Activated CD4-positive, alpha-beta T cell treated with anti-CD3 and anti-CD28 coated beads, Interleukin-2, Interleukin-6, amounts not matched to agents 100 ng/mL and 50 ng/mL, durations not matched to agents 16 hours and 8 hours (primary cell): ENCODE data around the gene NR5A2.
A peak's percentile ranks its signal among the peaks of the same experiment; 100 is the strongest.

Experiments used
- DNase-seq: peaks from one replicate; pipeline ENCODE4 v3.0.0-alpha.2; 2020

The NR5A2 gene

DNA sequence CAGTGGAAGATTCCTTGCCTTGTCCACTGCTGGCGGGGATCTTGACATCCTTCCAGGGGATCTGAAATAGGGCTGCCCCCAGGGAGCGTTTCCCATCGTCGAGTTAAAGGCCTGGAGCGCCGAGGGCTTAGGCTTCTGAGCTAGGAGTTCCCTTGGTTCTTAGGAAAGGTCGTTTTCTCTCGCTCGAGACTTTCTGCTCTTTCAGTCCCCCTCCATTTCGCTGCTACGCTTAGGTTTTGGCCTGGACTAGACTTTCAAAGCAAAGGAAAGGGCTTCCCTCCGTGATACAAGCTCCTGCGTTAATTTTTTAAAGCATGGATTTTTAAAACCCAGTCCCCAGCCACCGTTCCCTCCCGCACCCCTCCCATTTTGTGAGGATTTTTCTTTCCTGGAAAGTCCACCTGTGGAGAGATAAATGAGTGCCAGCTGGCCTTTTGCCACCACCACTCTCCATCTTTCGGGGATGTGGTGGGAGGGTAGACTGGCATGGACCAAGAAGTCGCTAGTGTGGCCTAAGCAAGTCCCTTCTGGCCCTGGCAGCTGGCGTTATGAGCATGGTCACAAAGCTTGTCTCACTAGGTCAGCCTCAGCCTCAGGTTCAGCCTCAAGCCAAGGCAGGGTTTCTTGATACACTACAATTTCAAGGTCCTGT is 9.2 kb downstream of the NR5A2 start:
- no peak for DNase-seq

DNA sequence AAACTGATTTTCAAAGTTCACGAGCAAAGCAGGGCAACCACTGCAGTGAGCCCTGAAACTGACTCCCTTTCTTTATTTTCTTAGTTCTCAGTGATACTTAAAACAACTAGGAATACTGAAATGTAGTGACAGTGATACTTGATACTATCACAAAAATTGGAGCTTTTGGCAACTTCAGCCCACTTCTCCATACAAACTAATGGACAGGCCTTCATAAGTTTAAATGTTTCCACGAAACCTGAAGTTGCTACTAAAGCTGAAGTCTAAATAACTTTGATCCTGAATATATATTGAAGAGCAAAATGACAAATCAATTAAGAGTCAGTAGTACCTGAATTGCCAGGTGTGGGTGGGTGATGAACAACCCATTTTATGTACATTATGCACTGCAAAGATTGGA is 10.0 kb downstream of the NR5A2 start:
- no peak for DNase-seq

DNA sequence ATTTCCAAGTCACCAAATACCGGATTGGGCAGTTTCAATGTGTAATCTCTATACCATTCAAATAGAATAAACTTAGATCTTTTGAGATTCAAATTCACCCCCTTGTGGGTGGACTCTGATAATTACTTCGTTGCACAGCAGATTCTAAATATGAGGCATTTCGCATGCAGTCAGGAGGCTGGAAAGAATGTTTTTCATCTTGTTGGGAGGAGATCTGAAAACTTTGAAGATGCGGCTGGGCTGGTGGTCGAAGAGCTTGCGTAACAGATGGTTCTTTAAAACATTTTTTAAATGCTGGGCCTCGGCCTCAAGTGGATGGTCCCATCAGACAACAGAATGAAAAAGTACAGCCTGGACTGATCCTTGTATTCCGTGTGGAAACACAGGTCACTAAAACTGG is 10.4 kb downstream of the NR5A2 start:
- no peak for DNase-seq

DNA sequence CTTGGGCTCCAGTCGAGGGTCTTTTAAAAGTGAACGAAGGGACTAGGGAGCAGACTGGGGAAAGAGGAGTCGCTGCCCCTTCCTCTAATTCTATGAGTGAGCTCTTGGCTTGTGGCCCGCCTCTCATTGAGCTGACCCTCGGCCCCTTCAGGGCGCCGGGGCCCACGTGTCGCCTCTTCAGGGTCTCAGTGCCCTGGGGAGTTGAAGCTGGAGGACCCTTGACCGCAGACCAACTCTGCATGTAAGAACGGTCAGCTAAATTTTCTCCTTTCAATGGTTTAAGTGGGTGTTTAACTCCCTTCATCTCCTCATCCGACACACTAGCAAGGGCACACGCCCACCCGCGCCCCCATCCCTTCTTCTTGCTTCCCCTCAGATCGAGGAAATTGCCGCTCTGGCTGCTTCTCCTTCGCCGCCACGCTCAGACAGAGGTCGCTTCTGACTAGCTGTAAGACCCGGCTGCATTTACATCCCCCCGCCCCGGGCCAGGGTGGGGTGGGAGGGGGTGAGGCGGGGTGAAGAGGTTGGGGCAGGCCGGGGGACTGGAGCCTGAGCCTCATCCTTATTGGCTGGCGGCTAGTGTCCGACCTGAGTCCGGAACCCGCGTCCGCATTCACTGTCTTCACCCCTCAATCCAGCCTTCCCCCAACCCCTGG is 10.9 kb downstream of the NR5A2 start:
- DNase-seq = no peak

DNA sequence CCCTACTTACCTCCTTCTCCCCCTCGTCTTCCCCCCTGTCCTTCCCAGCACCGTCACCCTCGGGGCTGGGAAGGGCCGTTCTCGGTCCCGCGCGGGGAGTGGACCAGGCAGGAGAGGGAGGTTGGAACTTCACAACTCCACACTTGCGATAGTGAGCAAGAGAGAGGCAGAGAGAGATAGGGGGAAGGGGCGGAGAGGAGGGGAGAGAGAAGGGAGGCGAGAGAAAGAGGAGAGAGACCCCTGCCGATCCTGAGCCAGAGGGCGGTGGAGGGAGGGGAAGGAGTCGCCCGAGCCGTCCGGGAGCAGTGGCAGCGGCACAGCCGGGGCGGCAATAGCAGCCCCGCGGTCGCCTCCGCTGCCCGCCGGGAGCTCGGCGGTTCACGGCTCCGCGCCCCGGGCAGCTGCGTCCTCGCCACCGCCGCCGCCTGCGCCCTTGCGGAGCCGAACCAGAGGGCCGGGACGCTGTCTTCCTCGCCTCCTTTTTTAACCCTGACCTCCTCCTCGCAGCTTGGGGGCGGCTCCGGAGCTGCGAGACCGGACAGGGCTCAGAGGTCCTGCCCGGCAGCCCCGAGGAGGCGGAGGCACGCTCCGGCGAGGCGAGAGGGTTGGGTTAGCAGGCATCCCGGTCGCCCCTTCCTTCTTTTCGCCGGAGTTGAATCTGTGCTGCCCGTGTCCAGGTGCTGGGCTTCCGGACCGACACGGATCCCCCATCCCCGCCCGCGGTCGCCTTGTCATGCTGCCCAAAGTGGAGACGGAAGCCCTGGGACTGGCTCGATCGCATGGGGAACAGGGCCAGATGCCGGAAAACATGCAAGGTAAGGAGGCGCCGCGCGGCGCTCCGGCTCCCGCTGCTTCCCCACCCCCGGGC is 11.7 kb downstream of the NR5A2 start:
- DNase-seq = peak; percentile 21

DNA sequence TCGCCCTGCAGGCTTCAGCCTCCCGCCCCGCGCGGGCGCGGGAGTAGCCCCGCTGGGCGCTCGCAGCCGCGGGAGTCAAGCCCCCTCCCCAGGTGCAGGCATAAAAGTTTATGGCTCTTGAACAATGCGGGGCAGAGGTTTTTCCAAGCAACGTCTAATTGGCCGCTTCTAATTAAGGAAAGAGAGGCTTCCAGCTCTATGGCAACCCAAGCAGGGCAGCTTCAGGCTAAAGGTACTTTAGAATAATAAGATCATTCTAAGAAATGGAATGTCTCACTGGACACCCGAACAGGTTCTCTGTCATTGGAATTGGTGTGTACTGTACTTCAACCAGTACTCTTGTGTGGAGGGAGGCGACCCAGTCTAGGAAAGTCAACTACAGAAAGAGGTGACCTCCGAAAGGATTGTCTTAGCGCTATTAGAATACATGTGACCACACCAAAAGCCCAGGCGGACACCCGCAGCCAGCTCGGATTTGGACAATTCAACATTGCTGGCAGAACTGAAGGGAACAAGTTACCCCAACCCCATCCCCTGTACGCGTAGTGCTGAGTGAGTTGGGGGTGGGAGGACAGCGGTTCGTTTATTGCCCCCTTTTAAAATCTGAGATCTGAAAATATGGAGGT is 12.5 kb downstream of the NR5A2 start:
- DNase-seq = no peak

DNA sequence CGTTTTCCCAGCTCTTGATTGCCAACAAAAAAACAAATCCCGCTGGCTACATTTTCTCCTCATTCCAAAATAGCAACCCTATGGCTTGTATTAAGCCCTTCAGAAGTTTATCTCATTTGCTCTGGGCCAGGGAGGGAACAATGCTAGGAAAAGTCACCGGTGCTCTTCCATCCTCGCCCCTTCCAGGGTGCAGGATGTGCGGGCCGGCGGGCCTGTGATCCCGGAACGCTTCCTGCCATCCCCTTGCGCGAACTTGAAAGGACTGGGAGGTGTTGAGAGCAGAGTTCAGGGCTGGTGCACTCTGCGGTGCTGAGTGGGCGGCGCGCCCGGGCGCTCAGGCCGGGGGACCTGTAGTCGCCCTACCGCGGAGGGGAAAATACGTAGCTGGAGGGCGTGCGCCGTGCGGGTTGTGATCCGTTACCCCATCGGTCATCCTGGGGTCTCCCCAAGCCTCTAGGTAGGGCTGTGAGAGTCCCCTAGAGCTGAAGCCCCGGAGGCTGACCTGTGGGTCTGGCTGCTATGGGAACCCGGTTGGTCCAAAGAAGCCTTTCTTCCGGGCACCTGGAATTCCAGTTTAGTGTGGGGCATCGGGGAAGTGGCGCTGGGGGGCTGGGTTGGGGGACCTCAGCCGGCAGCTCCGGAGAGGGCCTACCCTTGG is 13.1 kb downstream of the NR5A2 start:
- no peak for DNase-seq

DNA sequence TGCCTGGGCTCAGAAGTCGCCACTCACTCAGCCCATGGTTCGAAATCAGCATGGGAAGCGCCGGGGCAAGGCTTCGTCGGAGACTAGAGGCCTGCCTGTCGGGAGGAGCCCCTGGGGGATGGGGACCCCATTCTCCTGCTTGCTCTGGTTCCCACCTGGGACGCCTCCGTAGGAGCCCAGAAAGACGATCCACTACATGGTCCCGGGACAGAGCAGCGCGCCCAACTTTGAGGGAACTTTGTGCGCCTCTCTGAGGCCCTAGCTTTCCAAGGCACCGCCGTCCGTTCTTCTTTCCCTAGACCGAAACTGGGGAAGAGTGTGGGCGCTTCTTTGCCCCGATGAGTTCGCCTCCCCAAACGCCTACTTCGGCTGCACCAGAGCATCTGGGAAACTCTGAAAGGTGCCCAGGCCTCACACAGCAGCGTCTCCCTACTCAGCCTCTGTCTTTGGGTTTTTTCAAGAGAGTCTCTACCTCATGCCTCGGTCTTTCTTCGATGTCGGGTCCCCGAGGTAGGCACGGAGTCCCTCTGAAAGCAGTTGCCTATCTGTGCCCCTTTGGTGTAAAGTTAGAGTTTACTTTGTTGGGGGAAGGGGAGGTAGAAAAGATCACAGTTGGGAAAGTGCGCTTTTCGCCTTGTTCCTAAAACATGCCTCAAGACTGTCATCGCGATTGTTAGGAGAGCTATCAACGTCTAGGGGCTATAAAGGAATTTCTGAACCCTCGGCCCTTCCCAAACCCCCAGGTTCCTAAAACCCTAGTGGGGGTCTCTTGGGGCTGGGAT is 14.0 kb downstream of the NR5A2 start:
- no peak for DNase-seq

DNA sequence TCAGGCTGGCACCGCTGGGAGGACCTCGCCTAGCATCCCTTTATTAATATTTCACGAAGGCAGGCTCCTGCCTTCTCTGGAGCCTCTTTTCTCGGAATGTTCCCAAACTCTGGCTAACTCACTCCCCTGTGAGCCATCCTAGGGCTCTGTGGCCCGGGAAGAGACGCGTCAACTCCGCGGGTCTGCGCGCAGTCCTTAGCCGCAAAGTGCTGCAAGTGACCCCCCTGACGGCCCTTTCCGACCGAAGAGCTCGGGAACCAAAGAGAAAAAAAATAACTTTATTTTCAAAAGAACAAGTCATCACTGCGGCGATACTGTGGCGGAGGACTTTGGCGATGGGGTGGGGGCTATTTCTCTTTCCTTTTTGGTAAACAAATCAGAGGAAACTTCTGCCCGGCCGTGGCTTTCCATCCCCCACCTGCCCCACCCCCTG is 14.6 kb downstream of the NR5A2 start:
- DNase-seq = no peak

DNA sequence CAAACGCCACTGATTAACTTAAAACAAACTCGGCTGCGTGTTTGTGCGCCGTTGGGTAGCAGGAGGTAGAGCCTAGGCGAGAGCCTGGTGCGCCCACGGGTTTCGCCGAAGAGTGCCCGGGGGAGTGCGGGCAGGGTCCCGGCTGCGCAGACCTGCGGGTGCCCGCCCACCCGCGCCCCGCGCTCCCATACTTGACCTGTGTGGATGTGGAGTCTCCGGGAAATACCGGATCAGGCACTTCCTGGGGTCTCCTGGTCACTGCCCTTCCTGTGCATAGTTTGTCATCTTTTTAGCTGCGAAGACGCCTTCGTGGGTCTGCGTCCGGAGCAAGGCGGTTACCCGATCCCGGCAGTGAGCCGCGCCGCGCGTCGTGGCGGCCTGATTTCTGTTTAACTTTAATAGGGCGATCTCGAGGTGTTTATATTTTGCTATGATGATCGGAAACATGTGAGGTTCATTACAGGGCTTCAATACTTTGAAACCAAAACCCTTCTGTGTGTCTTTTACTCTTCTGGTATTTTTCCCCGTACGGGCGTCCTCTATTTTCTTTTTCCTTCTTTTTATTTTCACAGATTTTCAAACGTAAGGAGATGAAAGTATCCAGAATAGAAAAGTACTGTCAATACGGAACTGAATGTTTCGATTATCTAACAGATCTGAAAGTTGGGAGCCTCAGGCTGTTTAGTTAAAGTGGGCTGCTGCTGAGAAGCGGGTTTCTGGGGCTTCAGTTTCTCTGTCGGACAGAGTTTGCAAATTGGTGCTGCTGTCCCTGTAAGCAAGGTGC is 15.2 kb downstream of the NR5A2 start:
- DNase-seq = no peak

DNA sequence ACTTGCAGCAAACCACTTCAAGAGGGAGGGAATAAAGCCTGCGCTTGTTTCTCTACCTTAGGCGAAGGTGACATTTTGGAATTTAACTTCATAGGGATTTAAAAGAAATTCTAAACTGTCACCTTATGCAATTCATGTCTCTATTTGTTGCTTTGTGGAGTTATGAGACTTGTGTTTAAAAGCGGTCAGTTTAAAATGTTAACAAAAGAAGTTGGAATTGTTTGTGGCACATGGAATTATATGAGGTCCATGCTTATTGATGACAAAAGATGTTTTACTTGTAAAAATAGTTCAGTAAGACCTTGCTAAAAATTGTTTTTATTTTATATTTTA is 15.8 kb downstream of the NR5A2 start:
- DNase-seq = no peak

DNA sequence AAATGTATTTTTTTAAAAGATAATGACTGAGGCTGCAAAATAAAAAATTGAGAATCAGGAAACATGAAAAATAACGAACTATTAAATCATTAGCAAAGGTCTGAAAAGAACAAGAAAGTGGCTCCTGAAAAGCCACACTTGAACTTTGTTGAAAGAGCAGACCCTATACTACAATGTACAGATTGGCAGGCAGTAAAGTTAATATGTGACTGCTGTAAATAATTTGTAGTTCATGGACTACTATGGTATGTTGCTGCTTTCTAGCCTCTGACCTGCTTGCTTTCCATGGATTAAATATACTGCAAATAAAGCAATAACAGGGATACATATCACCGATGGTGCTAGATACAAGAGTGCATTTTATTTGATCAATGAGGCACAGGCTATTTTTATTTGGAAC is 18.6 kb downstream of the NR5A2 start:
- no peak for DNase-seq

DNA sequence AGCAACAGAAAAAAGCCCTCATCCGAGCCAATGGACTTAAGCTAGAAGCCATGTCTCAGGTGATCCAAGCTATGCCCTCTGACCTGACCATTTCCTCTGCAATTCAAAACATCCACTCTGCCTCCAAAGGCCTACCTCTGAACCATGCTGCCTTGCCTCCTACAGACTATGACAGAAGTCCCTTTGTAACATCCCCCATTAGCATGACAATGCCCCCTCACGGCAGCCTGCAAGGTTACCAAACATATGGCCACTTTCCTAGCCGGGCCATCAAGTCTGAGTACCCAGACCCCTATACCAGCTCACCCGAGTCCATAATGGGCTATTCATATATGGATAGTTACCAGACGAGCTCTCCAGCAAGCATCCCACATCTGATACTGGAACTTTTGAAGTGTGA is 20.7 kb downstream of the NR5A2 start:
- DNase-seq = no peak

DNA sequence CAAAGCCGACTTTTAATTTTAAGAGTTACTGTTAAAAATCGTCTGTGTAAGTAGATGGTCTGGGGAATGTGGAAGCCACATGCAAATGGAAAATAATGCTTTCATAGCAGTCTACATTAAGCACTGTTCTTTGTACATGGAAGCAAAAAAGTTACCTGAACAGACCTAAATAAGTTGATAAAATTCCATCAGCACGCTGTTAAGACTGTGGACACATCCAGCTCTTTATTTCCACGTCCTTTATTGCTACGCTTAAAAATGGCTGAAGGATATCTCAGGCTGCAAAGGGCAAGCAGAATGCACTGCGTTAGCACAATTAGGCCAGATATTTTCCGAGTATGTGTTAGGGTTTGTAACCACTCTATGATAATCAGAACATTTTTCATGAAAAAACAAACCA is 22.3 kb downstream of the NR5A2 start:
- no peak for DNase-seq

DNA sequence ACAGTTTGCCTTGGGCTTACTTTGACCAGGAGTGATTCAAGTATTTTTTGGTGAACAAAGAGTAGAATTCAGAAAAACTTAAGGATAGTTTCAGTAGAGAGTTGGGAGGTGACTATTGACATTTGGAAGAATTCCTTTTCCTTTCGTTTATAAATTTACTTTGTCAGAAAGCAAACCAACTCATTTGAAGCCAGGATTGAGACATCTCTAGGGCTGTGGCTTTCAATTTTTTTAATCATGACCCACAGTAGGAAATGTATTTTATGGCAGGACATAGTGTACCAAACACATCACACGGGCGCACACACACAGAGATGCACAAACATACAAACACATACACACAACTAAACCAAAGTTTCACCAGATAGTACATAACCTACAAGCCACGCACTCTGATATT is 24.1 kb downstream of the NR5A2 start:
- DNase-seq = no peak

DNA sequence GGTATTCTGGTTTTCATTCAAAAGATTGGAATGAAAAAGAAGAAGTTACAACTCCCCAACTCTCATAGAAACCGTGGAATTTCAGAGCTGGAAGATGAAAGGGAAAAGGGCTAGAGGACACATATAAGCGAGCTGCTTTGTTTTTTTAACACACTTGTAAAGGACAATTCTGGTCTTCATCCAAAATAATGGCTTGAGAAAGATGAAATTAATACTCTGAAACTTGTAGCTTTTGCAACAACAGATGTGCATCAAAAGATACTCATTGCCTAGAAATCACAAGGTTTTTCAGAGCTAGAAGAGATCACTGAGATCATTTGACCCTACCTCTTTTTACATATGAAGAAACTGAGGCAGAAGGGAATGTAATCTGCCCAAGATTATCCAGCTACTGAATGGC is 25.6 kb downstream of the NR5A2 start:
- no peak for DNase-seq

DNA sequence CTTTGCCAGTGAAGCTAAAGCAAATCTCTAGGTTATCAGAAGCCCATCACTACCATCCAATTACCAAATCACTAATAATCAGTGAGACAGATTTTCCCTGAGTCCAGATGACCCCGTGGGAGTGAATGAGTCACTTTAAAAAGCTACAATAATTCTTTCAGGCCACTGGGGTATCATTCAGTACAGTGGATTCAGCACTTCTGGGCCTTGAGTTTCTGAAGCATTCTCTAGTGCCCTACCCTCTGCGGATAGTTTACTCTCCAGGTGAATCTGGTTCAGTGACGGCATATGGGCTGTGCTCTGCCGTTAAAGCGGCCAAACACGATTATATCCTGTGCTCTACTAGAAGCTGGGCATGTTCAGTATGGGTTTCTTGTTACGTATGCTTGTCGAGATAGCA is 26.1 kb downstream of the NR5A2 start:
- no peak for DNase-seq

DNA sequence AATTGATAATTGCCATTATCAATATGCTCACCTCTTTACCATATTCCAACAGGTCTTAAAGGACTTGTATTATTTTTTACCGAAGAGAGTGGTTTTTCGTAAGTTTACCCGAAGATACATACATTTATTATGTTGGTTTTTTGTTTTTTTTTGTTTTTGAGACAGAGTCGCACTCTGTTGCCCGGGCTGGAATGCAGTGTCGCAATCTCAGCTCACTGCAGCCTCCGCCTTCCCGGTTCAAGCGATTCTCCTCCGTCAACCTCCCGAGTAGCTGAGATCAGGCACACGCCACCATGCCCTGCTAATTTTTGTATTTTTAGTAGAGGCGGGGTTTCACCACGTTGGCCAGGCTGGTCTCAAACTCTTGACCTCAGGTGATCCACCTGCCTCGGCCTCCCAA is 30.8 kb downstream of the NR5A2 start:
- DNase-seq = no peak

DNA sequence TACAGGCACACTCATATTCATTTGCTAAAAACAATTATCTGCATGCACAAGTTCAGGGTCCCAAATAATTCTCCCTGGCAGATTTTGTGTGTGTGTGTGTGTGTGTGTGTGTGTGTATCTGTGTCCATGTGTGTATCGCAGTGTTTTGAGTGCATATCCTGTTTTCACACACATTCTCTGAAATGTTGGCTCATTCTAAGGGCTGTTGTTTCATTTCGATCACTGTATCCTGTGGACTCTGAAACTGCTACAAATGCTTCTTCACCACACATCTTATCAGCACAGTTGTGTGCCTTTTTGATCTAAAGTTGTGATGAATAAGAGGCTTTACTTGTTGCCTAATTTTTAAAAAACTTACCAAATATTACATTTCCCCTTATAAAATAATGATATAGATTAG is 34.6 kb downstream of the NR5A2 start:
- DNase-seq = no peak

DNA sequence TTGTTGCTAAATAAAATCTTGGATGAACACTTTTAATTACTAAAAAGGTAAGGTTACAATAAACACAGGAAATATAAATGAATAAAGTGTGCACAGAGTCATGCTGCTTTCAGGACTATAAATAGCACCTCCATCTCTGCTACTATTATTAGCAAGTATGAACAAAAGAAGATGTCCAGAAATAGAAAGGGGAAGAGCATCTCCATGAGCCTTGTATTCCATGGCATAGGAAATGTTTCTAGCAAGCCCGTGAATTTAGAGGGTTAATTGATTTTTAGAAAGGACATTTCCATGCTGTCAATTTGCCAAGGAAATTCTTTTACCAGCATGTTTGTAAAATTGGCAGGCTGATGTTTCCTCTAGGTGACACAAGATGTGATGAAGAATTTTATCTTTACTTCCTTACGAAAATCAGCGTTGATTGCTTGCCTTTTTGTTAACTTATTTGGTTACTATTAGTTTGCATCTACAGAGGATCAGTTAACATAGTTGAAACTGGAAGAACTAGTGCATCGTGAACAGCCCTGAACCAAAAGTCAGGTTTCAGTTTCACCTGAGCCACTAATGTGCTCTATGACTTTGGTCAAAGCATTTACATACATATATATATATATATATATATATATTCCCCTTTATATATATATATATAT is 45.3 kb downstream of the NR5A2 start:
- no peak for DNase-seq

DNA sequence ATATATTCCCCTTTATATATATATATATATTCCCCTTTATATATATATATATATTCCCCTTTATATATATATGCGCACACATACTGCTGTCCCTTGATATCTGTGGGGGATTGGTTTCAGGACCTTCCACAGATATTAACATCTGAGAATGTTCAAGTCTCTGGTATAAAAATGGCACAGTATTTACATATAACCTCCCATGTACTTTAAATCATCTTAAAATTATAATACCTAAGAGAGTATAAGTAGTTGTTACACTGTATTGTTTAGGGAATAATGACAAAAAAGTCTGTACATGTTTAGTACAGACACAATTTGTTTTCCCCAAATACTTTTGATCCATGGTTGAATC is 45.8 kb downstream of the NR5A2 start:
- no peak for DNase-seq
